Endodermal cell (in vitro differentiated cells): ENCODE data around the gene ZNF503. TPM values are rescaled to one million over a fixed set of nuclear protein-coding genes. Genes with fewer than 3 reads are reported as not detected.

Experiments
- DNase-seq: peaks from one replicate; pipeline ENCODE4 v3.0.0-alpha.2; 2017
- H3K27ac ChIP-seq: 2 replicates; pipeline ENCODE4 v1.5.1; 2013; ENCODE audit warnings: mild to moderate bottlenecking, low read depth, low read length, moderate library complexity
- H3K27me3 ChIP-seq: 2 replicates; pipeline ENCODE4 v1.6.1; 2013; ENCODE audit warnings: mild to moderate bottlenecking, low read length, moderate library complexity; ENCODE audit not compliant: insufficient read depth, control insufficient read depth, poor library complexity, severe bottlenecking
- H3K36me3 ChIP-seq: 2 replicates; pipeline ENCODE4 v1.7.0; 2013; ENCODE audit warnings: mild to moderate bottlenecking, low read length, moderate library complexity; ENCODE audit not compliant: control insufficient read depth, insufficient read depth
- H3K4me1 ChIP-seq: one replicate; pipeline ENCODE4 v1.7.0; 2013; ENCODE audit warnings: low read length; ENCODE audit not compliant: control insufficient read depth, insufficient read depth
- H3K4me3 ChIP-seq: 2 replicates; pipeline ENCODE4 v1.5.1; 2013; ENCODE audit warnings: mild to moderate bottlenecking, low read length, moderate library complexity
- H3K9ac ChIP-seq: 2 replicates; pipeline ENCODE4 v1.6.1; 2013; ENCODE audit warnings: mild to moderate bottlenecking, low read length, moderate library complexity; ENCODE audit not compliant: poor library complexity, severe bottlenecking; ENCODE audit errors: extremely low read depth
- H3K9me3 ChIP-seq: 2 replicates; pipeline ENCODE4 v1.6.1; 2013; ENCODE audit warnings: mild to moderate bottlenecking, low read length, moderate library complexity; ENCODE audit not compliant: control insufficient read depth
- H3K27ac Mint-ChIP-seq: 2 replicates; pipeline ENCODE4 v1.8.0; 2020; ENCODE audit warnings: mixed read lengths
- H3K27me3 Mint-ChIP-seq: 2 replicates; pipeline ENCODE4 v1.8.0; 2021; ENCODE audit warnings: mild to moderate bottlenecking, mixed read lengths; ENCODE audit not compliant: insufficient read depth
- H3K36me3 Mint-ChIP-seq: 2 replicates; pipeline ENCODE4 v1.8.0; 2020; ENCODE audit warnings: low read depth, mixed read lengths
- H3K4me1 Mint-ChIP-seq: 2 replicates; pipeline ENCODE4 v1.8.0; 2020; ENCODE audit warnings: mixed read lengths
- H3K4me3 Mint-ChIP-seq: 2 replicates; pipeline ENCODE4 v1.8.0; 2020; ENCODE audit warnings: mild to moderate bottlenecking, moderate library complexity, mixed read lengths
- H3K9me3 Mint-ChIP-seq: 2 replicates; pipeline ENCODE4 v1.8.0; 2020; ENCODE audit warnings: mild to moderate bottlenecking, mixed read lengths
- CTCF ChIP-seq: fragments of 200-600 bp; sonication (generic); conservative IDR thresholded peaks from 2 replicates; pipeline ENCODE4 v1.5.0; 2021; ENCODE audit warnings: antibody characterized with exemption, mild to moderate bottlenecking
- WGBS, 2 experiments: methylation state at CpG; one replicate each; pipeline versions ENCODE4 v1.1.5 to v1.1.7; 2013; ENCODE audit warnings: missing lambda C conversion rate in 2 of 2, mixed read lengths in 1 of 2; ENCODE audit not compliant: insufficient coverage in 1 of 2, insufficient read length in 1 of 2; 5-methylcytosine and 5-hydroxymethylcytosine counted together
- total RNA-seq, 2 donors: library from RNA; stranded (reverse); fragmentation: NEBNext Ultra II Directional in 1 of 2; extraction: Animal tissue kit (Norgen Biotek cat#: 25700) in 1 of 2; gene quantifications; 2 replicates in 1 of 2; 3 replicates in 1 of 2; pipeline ENCODE4 v1.2.1, GENCODE V29; 2021

ZNF503 gene
- total RNA-seq, 2 donors from 2014 or later: 0.40 to 1.1 TPM

- peaks cover 4% of the 10 kb centered on the region for H3K4me1 ChIP-seq
- H3K27me3 ChIP-seq: peaks cover 16% of the 10 kb centered on the region
- Mint-ChIP-seq H3K27me3 (peaks cover 31% of the 10 kb centered on the region), H3K4me1 (peaks cover 24% of the 10 kb centered on the region), H3K4me3 (no peak overlapping the region), H3K36me3 (peaks cover 2% of the 10 kb centered on the region), H3K27ac (no peak overlapping the region), H3K9me3 (peaks cover 27% of the 10 kb centered on the region)
- no peak overlapping the region for H3K4me3 ChIP-seq
- H3K9me3 ChIP-seq: peaks cover 27% of the 10 kb centered on the region
- 91 to 100% methylated on average over 1 of the region's 1 CpG for WGBS, 2 experiments
- DNase-seq: no peak
- no peaks in the 10 kb centered on the region for H3K36me3 ChIP-seq
- no peak for TF ChIP-seq CTCF
- no peak overlapping the region for H3K27ac ChIP-seq
- H3K9ac ChIP-seq: no peak overlapping the region
Measured at GRCh38 chr10:75446508-75446907, 44.9 kb upstream of the ZNF503 start.

- H3K27me3 Mint-ChIP-seq: peaks cover 30% of the 10 kb centered on the region
- H3K9me3 Mint-ChIP-seq: peaks cover 27% of the 10 kb centered on the region
- peaks cover 2% of the 10 kb centered on the region for H3K36me3 Mint-ChIP-seq
- no peak overlapping the region for H3K9ac ChIP-seq
- H3K36me3 ChIP-seq: no peaks in the 10 kb centered on the region
- DNase-seq: no peak
- no peak overlapping the region for H3K27ac ChIP-seq
- H3K9me3 ChIP-seq: peaks cover 27% of the 10 kb centered on the region
- H3K27ac Mint-ChIP-seq: no peak overlapping the region
- H3K4me1 ChIP-seq: peaks cover 4% of the 10 kb centered on the region
- peaks cover under 1% of the 10 kb centered on the region for H3K27me3 ChIP-seq
- H3K4me1 Mint-ChIP-seq: peaks cover 7% of the 10 kb centered on the region
- no peak for TF ChIP-seq CTCF
- no peak overlapping the region for H3K4me3 ChIP-seq
- 82 to 93% methylated on average over 2 to 3 of the region's 3 CpGs for WGBS, 2 experiments
- no peak overlapping the region for H3K4me3 Mint-ChIP-seq
Measured at GRCh38 chr10:75444781-75445386, 43.3 kb upstream of the ZNF503 start.

GRCh38 chr10:75443362-75443761, 41.8 kb upstream of the ZNF503 start:
- no peaks in the 10 kb centered on the region for H3K36me3 ChIP-seq
- H3K27ac ChIP-seq: no peak overlapping the region
- no peaks in the 10 kb centered on the region for H3K4me1 ChIP-seq
- H3K4me3 ChIP-seq: no peak overlapping the region
- WGBS, 2 experiments: 80 to 94% methylated on average over 1 to 2 of the region's 2 CpGs
- peaks cover 2% of the 10 kb centered on the region for H3K36me3 Mint-ChIP-seq
- no peak overlapping the region for H3K27ac Mint-ChIP-seq
- no peaks in the 10 kb centered on the region for H3K4me1 Mint-ChIP-seq
- no peak for TF ChIP-seq CTCF
- H3K27me3 Mint-ChIP-seq: peaks cover 38% of the 10 kb centered on the region
- H3K27me3 ChIP-seq: peaks cover 2% of the 10 kb centered on the region
- peaks cover 27% of the 10 kb centered on the region for H3K9me3 ChIP-seq
- no peak overlapping the region for H3K4me3 Mint-ChIP-seq
- DNase-seq: no peak
- H3K9me3 Mint-ChIP-seq: peaks cover 27% of the 10 kb centered on the region
- H3K9ac ChIP-seq: no peak overlapping the region
